SK-N-SH (cell line): Measurements from ENCODE around the gene WASF3. TPM values are rescaled to one million over a fixed set of nuclear protein-coding genes. Genes with fewer than 3 reads are reported as not detected.

Source experiments
- CTCF ChIA-PET: fragments of 300-600, 350-600 bp; formaldehyde crosslinking; extraction: SDS; loops from one replicate; lab custom pipeline; 2021; lab: Yijun Ruan, JAX
- POLR2A ChIA-PET: fragments of 350-600 bp; sonication (Branson Sonifier 250); formaldehyde crosslinking; extraction: SDS; loops from one replicate; lab custom pipeline; 2020; ENCODE audit warnings: antibody characterized with exemption, inconsistent platforms; lab: Yijun Ruan, JAX
- DNase-seq: peaks from one replicate; pipeline ENCODE4 v3.0.0; 2012
- H2AFZ ChIP-seq: fragments of 200-600 bp; sonication (generic); 2 replicates; pipeline ENCODE4 v1.8.1; 2016; ENCODE audit warnings: antibody characterized with exemption, mild to moderate bottlenecking, low read depth
- H3F3A ChIP-seq: fragments of 200-600 bp; sonication (generic); replicated peaks from 2 replicates; pipeline ENCODE3; 2016; ENCODE audit warnings: antibody characterized with exemption, mild to moderate bottlenecking; ENCODE audit not compliant: insufficient read depth
- H3K27ac ChIP-seq, 2 experiments: fragments of 200-500 bp in 1 of 2; fragments of 200-600 bp in 1 of 2; sonication (Bioruptor generic) in 1 of 2; sonication (generic), shearing (Covaris generic) in 1 of 2; 2 replicates each; pipeline versions ENCODE4 v1.5.1 to v1.6.1; 2014 to 2016; ENCODE audit warnings: low read depth in 2 of 2, inconsistent platforms in 1 of 2, low read length in 1 of 2, mild to moderate bottlenecking in 1 of 2, mixed read lengths in 1 of 2
- H3K27me3 ChIP-seq: fragments of 200-600 bp; sonication (generic), shearing (Covaris generic); 2 replicates; pipeline ENCODE4 v1.6.1; 2016; ENCODE audit warnings: mixed run types; ENCODE audit not compliant: insufficient read depth
- H3K36me3 ChIP-seq, 2 experiments: fragments of 200-500 bp in 1 of 2; fragments of 200-600 bp in 1 of 2; sonication (Bioruptor generic) in 1 of 2; sonication (generic) in 1 of 2; replicated peaks in 1 of 2; 2 replicates each; pipeline versions ENCODE3 to v1.5.1; 2014 to 2016; ENCODE audit warnings: low read length in 1 of 2, mild to moderate bottlenecking in 1 of 2; ENCODE audit not compliant: insufficient read depth in 2 of 2, control insufficient read depth in 1 of 2
- H3K4me1 ChIP-seq, 2 experiments: fragments of 200-500 bp in 1 of 2; fragments of 200-600 bp in 1 of 2; sonication (Bioruptor generic) in 1 of 2; sonication (generic), shearing (Covaris generic) in 1 of 2; 2 replicates each; pipeline versions ENCODE4 v1.5.1 to v1.6.1; 2014 to 2016; ENCODE audit warnings: low read depth in 1 of 2, low read length in 1 of 2, mixed run types in 1 of 2; ENCODE audit not compliant: insufficient read depth in 2 of 2, control insufficient read depth in 1 of 2
- H3K4me2 ChIP-seq: fragments of 200-600 bp; sonication (generic), shearing (Covaris generic); 2 replicates; pipeline ENCODE4 v1.6.1; 2017; ENCODE audit warnings: mixed run types
- H3K4me3 ChIP-seq, 2 experiments: fragments of 200-500 bp in 1 of 2; fragments of 200-600 bp in 1 of 2; sonication (Bioruptor generic) in 1 of 2; sonication (generic), shearing (Covaris generic) in 1 of 2; 2 replicates each; pipeline versions ENCODE4 v1.5.1 to v1.8.1; 2014 to 2016; ENCODE audit warnings: low read depth in 2 of 2, inconsistent platforms in 1 of 2, low read length in 1 of 2, mild to moderate bottlenecking in 1 of 2, mixed read lengths in 1 of 2, moderate library complexity in 1 of 2
- H3K79me2 ChIP-seq: fragments of 200-600 bp; sonication (generic); 2 replicates; pipeline ENCODE4 v1.8.1; 2017; ENCODE audit warnings: mild to moderate bottlenecking; ENCODE audit not compliant: insufficient read depth
- H3K9ac ChIP-seq: fragments of 200-600 bp; sonication (generic); 2 replicates; pipeline ENCODE4 v1.6.1; 2017; ENCODE audit warnings: mixed run types
- H3K9me2 ChIP-seq: fragments of 200-600 bp; sonication (generic); 2 replicates; pipeline ENCODE4 v1.6.1; 2017; ENCODE audit warnings: mixed run types
- H3K9me3 ChIP-seq: fragments of 200-600 bp; sonication (generic); 2 replicates; pipeline ENCODE4 v1.6.1; 2017; ENCODE audit warnings: mixed run types, mild to moderate bottlenecking, moderate library complexity
- H4K20me1 ChIP-seq: fragments of 200-600 bp; sonication (generic); 2 replicates; pipeline ENCODE4 v1.6.1; 2017; ENCODE audit warnings: mild to moderate bottlenecking, mixed run types; ENCODE audit not compliant: insufficient read depth
- EZH2phosphoT487 ChIP-seq: fragments of 200-600 bp; sonication (generic); IDR thresholded peaks from 2 replicates; pipeline ENCODE4 v1.6.1; 2017; ENCODE audit warnings: low read depth, mixed run types, mild to moderate bottlenecking, antibody characterized with exemption, moderate library complexity, borderline replicate concordance
- FOSL2 ChIP-seq: IDR thresholded peaks from 2 replicates; pipeline ENCODE4 v1.4.0; 2012; ENCODE audit warnings: low read depth, mild to moderate bottlenecking, moderate library complexity, borderline replicate concordance
- FOXM1 ChIP-seq: IDR thresholded peaks from 2 replicates; pipeline ENCODE4 v1.4.0; 2012; ENCODE audit warnings: low read depth, mild to moderate bottlenecking
- GATA2 ChIP-seq: sonication (generic); formaldehyde crosslinking; IDR thresholded peaks from 2 replicates; pipeline ENCODE4 v1.5.0; 2020; ENCODE audit warnings: mild to moderate bottlenecking, missing genetic modification reagents
- JUND ChIP-seq: IDR thresholded peaks from 2 replicates; pipeline ENCODE4 v1.4.0; 2012
- NFIC ChIP-seq: IDR thresholded peaks from 2 replicates; pipeline ENCODE4 v1.4.0; 2012; ENCODE audit warnings: borderline replicate concordance
- PBX3 ChIP-seq: IDR thresholded peaks from 2 replicates; pipeline ENCODE4; 2012
- RFX5 ChIP-seq: IDR thresholded peaks from 2 replicates; pipeline ENCODE4 v1.6.1; 2012; ENCODE audit warnings: mild to moderate bottlenecking, improper control_type of control experiment, low read length
- RXRA ChIP-seq: IDR thresholded peaks from 2 replicates; pipeline ENCODE4 v1.4.0; 2012; ENCODE audit warnings: low read depth, mild to moderate bottlenecking, borderline replicate concordance
- SMC3 ChIP-seq: IDR thresholded peaks from 2 replicates; pipeline ENCODE4 v1.6.1; 2012; ENCODE audit warnings: low read depth, low read length, improper control_type of control experiment
- TCF12 ChIP-seq: IDR thresholded peaks from 2 replicates; pipeline ENCODE4 v1.4.0; 2012
- WGBS: methylation state at CpG from one replicate; pipeline ENCODE4 v1.1.6; 2017; ENCODE audit warnings: low lambda C conversion rate; 5-methylcytosine and 5-hydroxymethylcytosine counted together
- polyA plus RNA-seq, 3 experiments: library from polyadenylated mRNA; depleted of rRNA; stranded (reverse); fragments of >200 nt; gene quantifications; 2 replicates each; pipeline ENCODE4 v1.2.3, GENCODE V29; 2012

WASF3 gene
- polyA plus RNA-seq, 1 of the 3 experiments (the other 2 are of a cell fraction): 10.4 TPM

GRCh38 chr13:26618726-26619125, 61.2 kb downstream of the WASF3 start:
- Histone ChIP-seq H2AFZ (no peak overlapping the region), H3K4me1 (peaks cover 0 to 4% of the 10 kb centered on the region in 2 experiments; a peak in 2 of 4 replicates), H3K4me3 (no peak overlapping the region), H3K9me2 (no peaks in the 10 kb centered on the region), H3K27me3 (no peaks in the 10 kb centered on the region), H3K9me3 (0 out of 2 replicates have a peak, but pooled peaks cover under 1% of the 10 kb centered on the region), H4K20me1 (0 out of 2 replicates have a peak, but pooled peaks cover 3% of the 10 kb centered on the region), H3K27ac (no peak overlapping the region), H3K36me3 (peaks cover 16 to 26% of the 10 kb centered on the region in 2 experiments), H3F3A (peaks cover 22% of the 10 kb centered on the region), H3K9ac (no peak overlapping the region), H3K4me2 (no peak overlapping the region), H3K79me2 (peaks cover 22% of the 10 kb centered on the region)
- POLR2A ChIA-PET: no interaction called here
- CTCF ChIA-PET: interaction anchor here (0.7 to 1.2 kb wide), 2 partner anchors 8 to 122 kb away, joined by 3 read pairs; no protein-coding TSS in a partner anchor
- 60% methylated on average over 2 of the region's 2 CpGs for WGBS
- DNase-seq: no peak
- TF ChIP-seq EZH2phosphoT487 (no peak), FOXM1 (no peak)

- peaks cover 16 to 31% of the 10 kb centered on the region in 2 experiments for H3K36me3 ChIP-seq
- no peak overlapping the region for H2AFZ ChIP-seq
- DNase-seq: no peak
- no peak overlapping the region for H3K4me2 ChIP-seq
- H3K79me2 ChIP-seq: peaks cover 22% of the 10 kb centered on the region
- no peaks in the 10 kb centered on the region for H3K9me2 ChIP-seq
- no peak overlapping the region for H3K9ac ChIP-seq
- ChIA-PET CTCF (interaction anchor here (0.7 to 1.2 kb wide), 2 partner anchors 9 to 123 kb away, joined by 3 read pairs; no protein-coding TSS in a partner anchor), POLR2A (no interaction called here)
- H3K4me3 ChIP-seq: no peak overlapping the region
- TF ChIP-seq JUND (peak; percentile 59; the same call in 1 of the 2 replicates), SMC3 (no peak), FOSL2 (0 out of 2 replicates have a peak, but pooled peaks have one; percentile 21), GATA2 (no peak), NFIC (0 out of 2 replicates have a peak, but pooled peaks have one; percentile 41), TCF12 (peak; percentile 87), RFX5 (no peak), PBX3 (peak; percentile 84), RXRA (0 out of 2 replicates have a peak, but pooled peaks have one; percentile 12)
- H3K9me3 ChIP-seq: 0 out of 2 replicates have a peak, but pooled peaks cover 6% of the 10 kb centered on the region
- H4K20me1 ChIP-seq: 0 out of 2 replicates have a peak, but pooled peaks cover 3% of the 10 kb centered on the region
- WGBS: 52% methylated on average over 2 of the region's 2 CpGs
- peaks cover 0 to 4% of the 10 kb centered on the region in 2 experiments; a peak in 2 of 4 replicates for H3K4me1 ChIP-seq
- H3K27ac ChIP-seq: no peak overlapping the region; a peak in 1 of 4 replicates
- no peaks in the 10 kb centered on the region for H3K27me3 ChIP-seq
- peaks cover 22% of the 10 kb centered on the region for H3F3A ChIP-seq
These were observed 61.9 kb downstream of the WASF3 start for GRCh38 chr13:26619358-26619757.
